Measurements from ENCODE around the gene SCRN3. TPM values are rescaled to one million over a fixed set of nuclear protein-coding genes. Genes with fewer than 3 reads are reported as not detected.
"Not testable (repeated sequence)": the region's sequence is repeated elsewhere in the genome, so short reads cannot be mapped to it uniquely, and the experiment has no call there.

The SCRN3 gene
- total and polyA plus RNA-seq, 2 experiments from 2014 or later = 8.1 to 12.3 TPM

GRCh38 chr2:174389542-174389941, 6.0 kb upstream of the SCRN3 start (continued):
- no peak for TF ChIP-seq REST (IDR thresholded peaks at IDR 0.05; ENCODE audit: unreplicated experiment)

- H3K4me1 ChIP-seq (ENCODE audit: insufficient read depth); H3K27ac ChIP-seq (ENCODE audit: low read depth); H3K4me1 Mint-ChIP-seq; H3K27me3 Mint-ChIP-seq (ENCODE audit: insufficient read depth, low read depth, poor library complexity); H3K4me3 ChIP-seq; H3K9me3 Mint-ChIP-seq; H3K4me2 ChIP-seq; H3K27ac Mint-ChIP-seq; H2AFZ ChIP-seq; DNase-seq (ENCODE audit: low spot score); ATAC-seq; H3K36me3 Mint-ChIP-seq (ENCODE audit: low read depth); H3F3A ChIP-seq (replicated peaks; ENCODE audit: low read depth); H3K9me2 ChIP-seq (ENCODE audit: insufficient read depth); H3K27me3 ChIP-seq (ENCODE audit: insufficient read depth); H3K4me3 Mint-ChIP-seq; H3K36me3 ChIP-seq (ENCODE audit: insufficient read depth); H4K20me1 ChIP-seq (replicated peaks; ENCODE audit: insufficient read depth): not testable (repeated sequence)
- H3K79me2 ChIP-seq (replicated peaks; ENCODE audit: insufficient read depth) = peaks cover 29% of the 10 kb centered on the region
Observed at GRCh38 chr2:174390303-174390702, 5.2 kb upstream of the SCRN3 start.

- H4K20me1 ChIP-seq (replicated peaks; ENCODE audit: insufficient read depth) = no peaks in the 10 kb centered on the region
- no peaks in the 10 kb centered on the region for H3K36me3 ChIP-seq (ENCODE audit: insufficient read depth)
- H3K4me3 ChIP-seq = no peak overlapping the region
- H2AFZ ChIP-seq = no peak overlapping the region
- H3K4me3 Mint-ChIP-seq = no peak overlapping the region
- H3K4me2 ChIP-seq = no peak overlapping the region
- H3K4me1 Mint-ChIP-seq = peaks cover 3% of the 10 kb centered on the region; the same call in 2 of the 3 replicates
- H3K79me2 ChIP-seq (replicated peaks; ENCODE audit: insufficient read depth) = peaks cover 29% of the 10 kb centered on the region
- H3K9me3 Mint-ChIP-seq = no peaks in the 10 kb centered on the region
- H3K27me3 ChIP-seq (ENCODE audit: insufficient read depth) = no peaks in the 10 kb centered on the region
- ATAC-seq (no peak), DNase-seq (ENCODE audit: low spot score) (no peak)
- no peak overlapping the region for H3K27ac ChIP-seq (ENCODE audit: low read depth)
- no peaks in the 10 kb centered on the region for H3K27me3 Mint-ChIP-seq (ENCODE audit: insufficient read depth, low read depth, poor library complexity)
- H3K36me3 Mint-ChIP-seq (ENCODE audit: low read depth) = no peaks in the 10 kb centered on the region
- no peak overlapping the region for H3K27ac Mint-ChIP-seq
- H3K9me2 ChIP-seq (ENCODE audit: insufficient read depth) = no peaks in the 10 kb centered on the region
- H3K4me1 ChIP-seq (ENCODE audit: insufficient read depth) = peaks cover 6% of the 10 kb centered on the region; the same call in 1 of the 2 replicates
- no peaks in the 10 kb centered on the region for H3F3A ChIP-seq (replicated peaks; ENCODE audit: low read depth)
- TF ChIP-seq ZNF331 (CRISPR knock-in tag; IDR thresholded peaks at IDR 0.05; ENCODE audit: low read depth) = no peak
- TF ChIP-seq NANOG (IDR thresholded peaks at IDR 0.05; ENCODE audit: borderline replicate concordance) = no peak
- TF ChIP-seq STAT1 (IDR thresholded peaks at IDR 0.05; ENCODE audit: unreplicated experiment) = no peak
- TF ChIP-seq, protein P1, sequence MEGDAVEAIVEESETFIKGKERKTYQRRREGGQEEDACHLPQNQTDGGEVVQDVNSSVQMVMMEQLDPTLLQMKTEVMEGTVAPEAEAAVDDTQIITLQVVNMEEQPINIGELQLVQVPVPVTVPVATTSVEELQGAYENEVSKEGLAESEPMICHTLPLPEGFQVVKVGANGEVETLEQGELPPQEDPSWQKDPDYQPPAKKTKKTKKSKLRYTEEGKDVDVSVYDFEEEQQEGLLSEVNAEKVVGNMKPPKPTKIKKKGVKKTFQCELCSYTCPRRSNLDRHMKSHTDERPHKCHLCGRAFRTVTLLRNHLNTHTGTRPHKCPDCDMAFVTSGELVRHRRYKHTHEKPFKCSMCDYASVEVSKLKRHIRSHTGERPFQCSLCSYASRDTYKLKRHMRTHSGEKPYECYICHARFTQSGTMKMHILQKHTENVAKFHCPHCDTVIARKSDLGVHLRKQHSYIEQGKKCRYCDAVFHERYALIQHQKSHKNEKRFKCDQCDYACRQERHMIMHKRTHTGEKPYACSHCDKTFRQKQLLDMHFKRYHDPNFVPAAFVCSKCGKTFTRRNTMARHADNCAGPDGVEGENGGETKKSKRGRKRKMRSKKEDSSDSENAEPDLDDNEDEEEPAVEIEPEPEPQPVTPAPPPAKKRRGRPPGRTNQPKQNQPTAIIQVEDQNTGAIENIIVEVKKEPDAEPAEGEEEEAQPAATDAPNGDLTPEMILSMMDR (conservative IDR thresholded peaks at IDR 0.05; ENCODE audit: low read depth in 2 of 2) = no peak
- TF ChIP-seq ZNF114 (CRISPR knock-in tag; IDR thresholded peaks at IDR 0.05) = no peak
- no peak for TF ChIP-seq POLR2AphosphoS5 (IDR thresholded peaks at IDR 0.05; ENCODE audit: low read depth)
- TF ChIP-seq CREB1 (CRISPR knock-in tag; IDR thresholded peaks at IDR 0.05; ENCODE audit: low read depth) = no peak
- TF ChIP-seq EZH2 (IDR thresholded peaks at IDR 0.05; ENCODE audit: low read depth, unreplicated experiment) = no peak
- no peak for TF ChIP-seq ETS1 (IDR thresholded peaks at IDR 0.05)
- no peak for TF ChIP-seq REST (IDR thresholded peaks at IDR 0.05; ENCODE audit: unreplicated experiment)
- TF ChIP-seq EZH2phosphoT487 (IDR thresholded peaks at IDR 0.05; ENCODE audit: unreplicated experiment) = no peak
- TF ChIP-seq JUNB (IDR thresholded peaks at IDR 0.05; ENCODE audit: unreplicated experiment) = no peak
Observed at GRCh38 chr2:174392706-174393105, 2.8 kb upstream of the SCRN3 start.
